Common myeloid progenitor, CD34-positive (primary cell): ENCODE results near the gene ABI1.

ENCODE experiments used
- CTCF ChIA-PET: fragments of 350-600 bp; sonication (Branson Sonifier 250); formaldehyde crosslinking; loops from one replicate; lab custom pipeline; 2021; ENCODE audit warnings: antibody characterized with exemption; lab: Charles Lee
- POLR2A ChIA-PET: fragments of 350-600 bp; sonication (Branson Sonifier 250); formaldehyde crosslinking; loops from one replicate; lab custom pipeline; 2021; ENCODE audit warnings: antibody characterized with exemption; lab: Charles Lee
- DNase-seq, 3 donors: peaks; one replicate each; pipeline versions ENCODE4 v3.0.0 to v3.0.0-alpha.2; 2013
- H3K27ac ChIP-seq, 2 experiments: 1 replicate in 1 of 2; 2 replicates in 1 of 2; pipeline ENCODE4 v1.7.0; 2013; ENCODE audit warnings: inconsistent platforms in 2 of 2, low read length in 2 of 2, mild to moderate bottlenecking in 2 of 2, low read depth in 1 of 2, moderate library complexity in 1 of 2; ENCODE audit not compliant: severe bottlenecking in 2 of 2, insufficient read depth in 1 of 2, poor library complexity in 1 of 2
- H3K27me3 ChIP-seq, 5 experiments: replicated peaks in 2 of 5; 1 replicate in 3 of 5; 2 replicates in 2 of 5; pipeline versions ENCODE4 v1.6.1 to v1.7.0; 2013; ENCODE audit warnings: low read length in 4 of 5, mild to moderate bottlenecking in 2 of 5, moderate library complexity in 2 of 5, inconsistent platforms in 1 of 5; ENCODE audit not compliant: insufficient read depth in 5 of 5, control insufficient read depth in 4 of 5
- H3K36me3 ChIP-seq, 4 experiments: 1 replicate in 2 of 4; 2 replicates in 2 of 4; pipeline versions ENCODE4 v1.6.1 to v1.7.0; 2013; ENCODE audit warnings: low read length in 3 of 4, control low read depth in 1 of 4, mild to moderate bottlenecking in 1 of 4; ENCODE audit not compliant: control insufficient read depth in 4 of 4, insufficient read depth in 4 of 4
- H3K4me1 ChIP-seq, 4 experiments: 1 replicate in 3 of 4; 2 replicates in 1 of 4; pipeline versions ENCODE4 v1.6.1 to v1.7.1; 2013; ENCODE audit warnings: low read length in 3 of 4, mild to moderate bottlenecking in 3 of 4, control low read depth in 1 of 4, inconsistent platforms in 1 of 4, moderate library complexity in 1 of 4; ENCODE audit not compliant: control insufficient read depth in 4 of 4, insufficient read depth in 4 of 4; ENCODE audit errors: control extremely low read depth in 1 of 4
- H3K4me3 ChIP-seq, 7 experiments: 1 replicate in 4 of 7; 2 replicates in 3 of 7; pipeline versions ENCODE4 v1.5.1 to v1.7.0; 2013; ENCODE audit warnings: mild to moderate bottlenecking in 7 of 7, low read length in 6 of 7, moderate library complexity in 6 of 7, inconsistent platforms in 2 of 7, low read depth in 2 of 7, control low read depth in 1 of 7; ENCODE audit not compliant: insufficient read depth in 4 of 7, control insufficient read depth in 1 of 7; ENCODE audit errors: extremely low read depth in 1 of 7
- H3K9me3 ChIP-seq, 5 experiments: 1 replicate in 4 of 5; 2 replicates in 1 of 5; pipeline versions ENCODE4 v1.6.1 to v1.7.1; 2013; ENCODE audit warnings: low read length in 4 of 5, mild to moderate bottlenecking in 2 of 5, inconsistent platforms in 1 of 5, low read depth in 1 of 5, moderate library complexity in 1 of 5; ENCODE audit not compliant: control insufficient read depth in 4 of 5, insufficient read depth in 2 of 5; ENCODE audit errors: control extremely low read depth in 1 of 5
- WGBS: methylation state at CpG from one replicate; pipeline ENCODE4 v1.1.5; 2013; ENCODE audit not compliant: insufficient coverage; 5-methylcytosine and 5-hydroxymethylcytosine counted together

Gene ABI1

DNA sequence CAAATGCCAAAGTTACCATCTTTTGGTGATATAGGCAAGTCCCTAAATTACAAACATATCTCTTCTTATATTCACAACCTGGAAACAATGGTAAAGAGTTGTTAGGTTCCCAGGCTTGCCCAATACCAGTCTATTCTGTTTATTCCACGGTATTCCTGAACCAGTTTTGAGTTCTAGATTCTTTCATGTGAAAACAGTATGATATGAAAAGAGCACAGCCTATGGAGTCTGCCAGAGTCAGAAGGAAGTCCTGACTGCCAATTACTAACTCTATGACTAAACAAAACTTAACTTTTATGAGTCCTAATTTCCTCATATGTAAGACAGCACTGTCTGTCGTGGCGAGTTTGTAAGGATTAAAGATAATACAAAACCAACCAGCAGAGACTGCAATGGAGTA lies 5.6 kb downstream of the ABI1 start:
- Histone ChIP-seq H3K36me3 (peaks cover 0 to 2% (median 0%) of the 10 kb centered on the region in 4 experiments), H3K27me3 (no peaks in the 10 kb centered on the region), H3K9me3 (no peaks in the 10 kb centered on the region), H3K27ac (no peak overlapping the region), H3K4me3 (peak overlapping the region in 1 of 7 experiments; percentile 7), H3K4me1 (peaks cover 17 to 48% (median 30%) of the 10 kb centered on the region in 4 experiments)
- DNase-seq: no peak
- POLR2A ChIA-PET: no interaction called here
- CTCF ChIA-PET: no interaction called here
- no CpG with 5 or more reads among the region's 3 CpGs for WGBS

DNA sequence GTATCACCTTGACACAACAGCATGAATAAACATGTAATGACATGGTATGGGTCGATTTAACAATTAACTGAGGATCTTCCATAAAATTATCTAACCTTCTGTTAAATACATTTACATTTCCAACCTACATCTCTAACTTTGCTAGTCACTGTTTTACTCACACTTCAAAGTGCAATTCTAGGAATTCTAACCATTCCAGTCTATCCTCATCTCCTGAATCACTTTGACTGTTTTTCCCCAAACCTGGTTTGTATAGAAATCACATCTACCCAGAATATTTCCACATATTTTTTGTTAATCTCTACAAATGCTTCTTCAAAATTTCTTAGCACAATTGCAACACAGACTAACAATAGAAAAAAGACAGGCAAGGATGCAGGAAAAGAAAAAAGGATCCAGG lies 6.2 kb downstream of the ABI1 start:
- no peak overlapping the region for H3K4me3 ChIP-seq
- peaks cover 0 to 2% (median 0%) of the 10 kb centered on the region in 4 experiments for H3K36me3 ChIP-seq
- ChIA-PET POLR2A (no interaction called here), CTCF (no interaction called here)
- H3K27ac ChIP-seq: no peak overlapping the region
- H3K27me3 ChIP-seq: no peaks in the 10 kb centered on the region
- no peak for DNase-seq
- H3K9me3 ChIP-seq: no peaks in the 10 kb centered on the region
- no CpG with 5 or more reads among the region's 1 CpG for WGBS
- H3K4me1 ChIP-seq: peaks cover 17 to 48% (median 27%) of the 10 kb centered on the region in 4 experiments

DNA sequence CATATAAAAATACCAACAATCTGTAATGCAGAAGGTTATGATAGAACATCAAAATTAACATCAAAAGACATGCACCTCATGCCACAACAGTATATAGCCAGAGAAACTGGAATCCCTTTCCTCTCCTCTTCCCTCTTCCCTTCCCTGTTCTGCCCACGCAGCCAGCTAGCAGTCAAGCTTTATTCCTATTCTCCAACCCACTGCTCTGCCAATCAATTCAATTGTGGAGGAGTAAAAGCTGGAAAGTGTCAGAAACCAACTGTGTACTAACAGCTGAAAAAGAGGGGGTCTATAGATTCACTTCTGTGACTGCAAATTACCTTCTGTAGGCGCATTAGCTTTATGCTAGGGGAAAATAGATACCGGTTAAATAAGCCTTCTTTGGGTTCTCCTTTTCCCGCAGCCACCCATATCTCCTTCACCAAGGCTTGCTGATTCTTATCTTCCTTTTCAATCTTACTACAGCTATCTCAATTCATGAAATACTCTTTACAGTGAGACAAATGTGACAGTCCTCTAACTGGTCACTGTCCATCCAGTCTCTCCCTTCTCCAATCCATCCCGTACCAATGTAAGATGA lies 16.3 kb downstream of the ABI1 start:
- no peak overlapping the region for H3K27ac ChIP-seq
- no peaks in the 10 kb centered on the region for H3K27me3 ChIP-seq
- peaks cover 17 to 35% (median 26%) of the 10 kb centered on the region in 4 experiments for H3K4me1 ChIP-seq
- peak overlapping the region in 2 of 7 experiments; percentile 11 to 13 for H3K4me3 ChIP-seq
- H3K36me3 ChIP-seq: peaks cover 0 to 4% (median 2%) of the 10 kb centered on the region in 4 experiments
- no peaks in the 10 kb centered on the region for H3K9me3 ChIP-seq
- WGBS: 4% methylated on average over 3 of the region's 5 CpGs
- DNase-seq: peak in 2 of 3 donors; percentile 40 to 48
- ChIA-PET CTCF (interaction anchor here (1.4 to 2.2 kb wide), 2 partner anchors 13 to 118 kb away, joined by 5 to 15 read pairs; no protein-coding TSS in a partner anchor), POLR2A (no interaction called here)

GRCh38 chr10:26843736-26844135 lies 17.0 kb downstream of the ABI1 start:
- H3K4me1 ChIP-seq: peaks cover 17 to 35% (median 26%) of the 10 kb centered on the region in 4 experiments
- WGBS: 84% methylated on average over 3 of the region's 3 CpGs
- ChIA-PET CTCF (interaction anchor here (1.4 to 2.2 kb wide), 2 partner anchors 13 to 118 kb away, joined by 5 to 15 read pairs; no protein-coding TSS in a partner anchor), POLR2A (no interaction called here)
- peaks cover 0 to 4% (median 1%) of the 10 kb centered on the region in 4 experiments for H3K36me3 ChIP-seq
- H3K27ac ChIP-seq: no peak overlapping the region
- no peak for DNase-seq
- H3K27me3 ChIP-seq: no peaks in the 10 kb centered on the region
- no peak overlapping the region for H3K4me3 ChIP-seq
- H3K9me3 ChIP-seq: no peaks in the 10 kb centered on the region

DNA sequence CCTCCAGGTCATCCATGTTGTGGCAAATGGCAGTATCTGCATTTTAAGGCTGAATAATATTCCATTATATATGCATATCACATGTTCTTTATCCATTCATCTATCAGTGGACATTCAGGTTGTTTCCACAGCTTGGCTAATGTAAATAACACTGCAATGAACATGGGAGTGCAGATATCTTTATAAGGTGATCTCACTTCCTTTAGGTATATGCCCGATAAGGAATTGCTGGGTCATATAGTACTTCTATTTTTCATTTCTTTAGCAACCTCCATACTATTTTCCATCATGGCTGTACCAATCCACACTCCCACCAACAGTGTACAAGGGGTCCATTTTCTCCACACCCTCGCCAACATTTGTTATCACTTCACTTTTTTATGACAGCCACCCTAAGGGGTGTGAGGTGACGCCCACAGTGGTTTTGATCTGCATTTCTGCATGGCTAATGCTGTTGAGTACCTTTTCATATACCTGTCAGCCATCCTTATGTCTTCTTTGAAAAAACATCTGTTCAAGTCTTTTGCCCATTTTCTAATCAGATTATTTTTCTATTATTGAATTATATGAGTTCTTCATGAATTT lies 18.9 kb downstream of the ABI1 start:
- DNase-seq: no peak
- ChIA-PET POLR2A (no interaction called here), CTCF (interaction anchor here (0.6 to 1.1 kb wide), 3 partner anchors 10 to 21 kb away, joined by 3 to 4 read pairs (median 3); no protein-coding TSS in a partner anchor)
- 100% methylated on average over 2 of the region's 3 CpGs for WGBS
- Histone ChIP-seq H3K4me1 (peaks cover 17 to 45% (median 28%) of the 10 kb centered on the region in 4 experiments), H3K36me3 (peaks cover 0 to 2% (median 0%) of the 10 kb centered on the region in 4 experiments), H3K9me3 (no peaks in the 10 kb centered on the region), H3K27ac (no peak overlapping the region), H3K4me3 (peak overlapping the region in 1 of 7 experiments; percentile 5), H3K27me3 (no peaks in the 10 kb centered on the region)

- H3K4me1 ChIP-seq: peaks cover 17 to 47% (median 28%) of the 10 kb centered on the region in 4 experiments
- ChIA-PET CTCF (interaction anchor here (0.6 to 1.1 kb wide), 2 partner anchors 10 to 11 kb away, joined by 3 to 4 read pairs; no protein-coding TSS in a partner anchor), POLR2A (no interaction called here)
- H3K9me3 ChIP-seq: no peaks in the 10 kb centered on the region
- peak overlapping the region; percentile 15 to 43 for H3K27ac ChIP-seq
- DNase-seq: peak in 2 of 3 donors; percentile 63 to 83
- H3K27me3 ChIP-seq: no peaks in the 10 kb centered on the region
- H3K4me3 ChIP-seq: peak overlapping the region in 3 of 7 experiments; percentile 15 to 36 (median 27)
- H3K36me3 ChIP-seq: no peaks in the 10 kb centered on the region
These were observed 19.6 kb downstream of the ABI1 start for GRCh38 chr10:26840938-26841732.
